HG03342 (cell line): ENCODE measurements around the gene FRMD4A.

Experiments
- ATAC-seq: cut with Tn5 transposase; IDR thresholded peaks from one replicate; pipeline ENCODE4 v1.9.1; 2021; ENCODE audit warnings: mild to moderate bottlenecking, moderate library complexity; ENCODE audit not compliant: unreplicated experiment

FRMD4A gene

GRCh38 chr10:14024329-14025202, 306.2 kb downstream of the FRMD4A start:
- no peak for ATAC-seq

- no peak for ATAC-seq
Observed at GRCh38 chr10:14023673-14024328, 306.9 kb downstream of the FRMD4A start.

GRCh38 chr10:14022954-14023672, 307.6 kb downstream of the FRMD4A start:
- no peak for ATAC-seq

- no peak for ATAC-seq
Observed at GRCh38 chr10:14022052-14022451, 308.7 kb downstream of the FRMD4A start.

DNA sequence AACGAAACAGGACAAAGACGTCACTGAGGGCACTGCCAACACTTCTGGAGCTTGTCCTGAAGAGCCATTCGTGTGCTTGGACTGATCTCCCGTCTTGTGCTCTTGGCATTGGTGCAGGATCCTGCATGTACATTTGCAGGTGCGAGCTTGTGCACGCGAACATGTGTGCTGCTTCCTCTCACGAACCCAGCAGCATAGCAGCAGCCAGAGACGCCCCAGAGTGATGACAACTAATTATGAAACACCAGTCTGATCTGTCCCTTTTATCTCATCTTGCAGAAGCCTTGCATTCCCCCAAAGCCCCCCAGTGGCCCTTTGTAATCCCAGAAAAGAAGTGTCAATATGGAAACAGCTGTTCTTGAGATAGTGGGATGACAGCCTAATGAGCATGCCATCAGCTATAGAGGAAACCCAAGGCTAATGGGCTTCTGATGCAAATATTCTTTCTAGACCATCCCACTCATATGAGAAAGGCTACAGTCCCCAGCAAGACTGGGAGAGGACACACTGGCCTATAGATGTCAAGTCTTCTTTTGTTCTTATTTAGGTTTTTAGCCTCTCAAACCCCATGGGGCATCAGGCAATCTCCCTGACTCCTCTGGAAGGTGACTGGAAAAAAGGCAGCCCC, 310.6 kb downstream of the FRMD4A start:
- no peak for ATAC-seq

- ATAC-seq, result no peak
Observed at GRCh38 chr10:14017467-14017866, 313.3 kb downstream of the FRMD4A start.

- ATAC-seq, result no peak
Observed at GRCh38 chr10:14016931-14017333, 313.8 kb downstream of the FRMD4A start.

DNA sequence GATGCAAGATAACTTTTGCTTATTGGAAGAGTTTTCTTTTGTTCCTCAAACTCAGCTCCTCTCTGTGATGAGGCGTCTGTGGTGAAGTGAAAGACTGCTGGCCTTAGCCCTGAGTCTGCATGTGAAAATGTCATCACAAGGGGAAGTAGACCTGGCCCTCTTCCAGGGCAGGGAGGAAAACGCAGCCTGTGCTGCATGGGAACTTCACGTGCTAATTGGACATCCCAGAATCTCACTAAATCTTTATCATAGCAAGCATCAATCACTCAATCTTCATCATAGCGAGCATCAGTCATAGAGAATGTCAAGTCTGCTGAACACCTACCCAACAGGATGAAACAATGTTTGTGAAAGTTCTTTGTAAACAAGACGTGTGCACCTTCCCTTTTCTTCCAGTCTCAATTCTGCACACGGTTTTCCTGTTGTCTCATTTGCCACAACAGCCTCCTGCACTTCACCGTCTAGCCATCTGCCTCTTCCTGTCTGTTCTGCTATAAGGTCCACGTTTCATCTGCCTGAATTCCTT, 314.6 kb downstream of the FRMD4A start:
- ATAC-seq, result no peak

DNA sequence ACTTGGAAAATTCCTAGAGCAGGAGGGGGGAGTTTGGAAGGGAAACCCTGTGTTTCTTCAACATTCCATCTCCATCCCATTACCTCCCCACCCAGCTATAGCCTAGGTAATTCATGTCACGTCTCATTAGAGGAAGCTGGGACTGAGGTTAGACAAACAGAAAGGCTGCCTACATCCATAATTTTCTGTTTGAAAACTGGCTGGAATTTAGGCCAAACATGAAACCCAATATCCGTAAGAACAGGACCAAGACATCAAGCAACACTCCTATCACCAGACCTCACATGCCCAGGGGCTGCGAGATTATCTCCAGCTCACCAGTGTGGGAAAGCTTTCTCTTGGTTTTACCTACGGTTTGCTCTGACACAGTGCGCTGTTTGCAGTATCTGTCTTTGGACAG, 316.3 kb downstream of the FRMD4A start:
- ATAC-seq, result no peak

DNA sequence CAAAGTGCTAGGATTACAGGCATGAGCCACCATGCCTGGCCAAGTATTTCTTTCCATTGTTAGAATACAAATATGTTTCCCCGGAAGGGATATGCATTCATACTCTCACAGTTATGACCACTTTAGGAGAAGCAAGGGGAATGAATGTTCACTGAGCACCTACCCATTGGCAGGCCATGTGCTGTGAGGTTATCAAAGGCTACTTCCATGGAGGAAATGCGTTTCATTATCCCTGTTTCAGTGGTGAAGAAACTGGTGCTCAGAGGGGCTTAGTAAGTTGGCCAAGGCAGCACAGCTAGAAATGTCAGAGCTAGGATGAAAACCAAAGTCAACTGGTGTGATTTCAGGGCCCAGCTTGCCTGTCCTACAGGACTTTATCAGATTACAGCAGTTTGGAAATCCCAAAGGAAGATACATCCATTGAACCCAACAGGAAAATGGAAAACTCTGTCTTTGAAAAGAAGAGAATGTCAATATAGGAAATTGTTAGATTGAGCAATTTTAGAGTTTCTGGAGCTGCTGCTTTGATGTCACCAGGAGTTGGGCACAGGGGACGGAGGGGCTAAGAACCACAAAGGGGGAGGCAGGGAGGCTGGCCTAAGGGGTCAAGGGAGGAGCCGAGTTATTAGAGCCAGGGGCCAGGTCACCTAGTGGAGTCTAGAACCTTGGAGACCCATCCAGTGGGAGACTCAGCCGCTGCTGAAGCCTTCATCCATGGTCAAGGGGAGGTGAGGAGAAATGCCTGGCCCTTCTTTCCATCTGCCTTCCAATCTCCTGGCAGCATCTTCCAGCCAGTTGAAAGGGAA, 319.8 kb downstream of the FRMD4A start:
- ATAC-seq, result no peak

GRCh38 chr10:14010101-14010558, 320.6 kb downstream of the FRMD4A start:
- no peak for ATAC-seq

- ATAC-seq, result no peak
Observed at GRCh38 chr10:14009371-14010100, 321.2 kb downstream of the FRMD4A start.

DNA sequence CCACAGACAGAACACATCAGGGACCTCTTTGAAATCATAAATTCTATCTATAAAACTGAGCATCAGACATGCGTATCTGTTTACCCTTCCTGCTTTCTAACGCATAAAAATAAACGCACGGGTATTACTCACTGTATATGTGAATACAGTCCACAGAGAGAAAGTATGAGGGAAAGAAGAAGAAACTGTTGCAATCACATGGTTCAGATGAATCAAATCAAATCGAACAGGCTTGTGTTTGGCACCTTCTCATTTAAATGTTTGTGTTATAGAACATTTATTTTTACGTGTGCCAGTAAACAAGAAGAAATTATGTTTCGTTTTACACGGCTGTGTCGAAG, 322.0 kb downstream of the FRMD4A start:
- ATAC-seq, result no peak

GRCh38 chr10:14004536-14004935, 326.2 kb downstream of the FRMD4A start:
- no peak for ATAC-seq

- ATAC-seq, result no peak
Observed at GRCh38 chr10:14003517-14004184, 327.1 kb downstream of the FRMD4A start.

DNA sequence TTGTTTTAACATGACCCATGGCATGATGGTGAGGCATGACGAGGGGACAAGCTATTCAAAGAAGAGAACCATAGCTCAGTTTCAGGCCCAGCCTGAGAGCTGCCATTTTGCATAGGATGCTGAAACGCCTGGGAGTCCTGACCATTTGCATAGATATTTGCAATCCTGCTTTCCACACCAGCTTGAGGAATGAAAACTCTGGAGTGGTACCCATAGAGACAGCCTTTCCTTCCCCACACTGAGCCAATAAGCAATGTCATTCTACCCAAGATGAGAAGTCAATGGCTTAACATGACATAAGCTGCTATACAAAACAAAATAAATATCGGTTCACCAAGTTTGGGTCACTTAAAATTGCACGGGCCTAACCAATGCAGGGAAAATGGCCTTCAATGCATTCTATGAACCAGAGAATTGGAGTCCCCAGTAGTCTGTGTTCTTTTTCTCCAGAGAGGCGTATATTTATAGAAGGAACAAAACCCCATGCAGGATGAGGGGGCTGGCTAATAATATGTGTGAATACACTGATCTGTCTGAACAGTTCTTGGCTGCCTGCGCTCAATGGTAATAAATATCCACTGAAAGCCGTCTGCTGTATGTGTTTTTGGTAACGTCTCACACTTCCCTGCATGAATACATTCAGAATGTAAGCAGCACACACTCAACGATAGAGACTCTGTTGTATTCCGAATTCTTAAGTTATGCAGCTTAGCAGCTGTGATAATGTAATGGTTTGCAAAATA, 329.3 kb downstream of the FRMD4A start:
- ATAC-seq, result no peak

- ATAC-seq, result no peak
Observed at GRCh38 chr10:13998163-13998835, 332.4 kb downstream of the FRMD4A start.

DNA sequence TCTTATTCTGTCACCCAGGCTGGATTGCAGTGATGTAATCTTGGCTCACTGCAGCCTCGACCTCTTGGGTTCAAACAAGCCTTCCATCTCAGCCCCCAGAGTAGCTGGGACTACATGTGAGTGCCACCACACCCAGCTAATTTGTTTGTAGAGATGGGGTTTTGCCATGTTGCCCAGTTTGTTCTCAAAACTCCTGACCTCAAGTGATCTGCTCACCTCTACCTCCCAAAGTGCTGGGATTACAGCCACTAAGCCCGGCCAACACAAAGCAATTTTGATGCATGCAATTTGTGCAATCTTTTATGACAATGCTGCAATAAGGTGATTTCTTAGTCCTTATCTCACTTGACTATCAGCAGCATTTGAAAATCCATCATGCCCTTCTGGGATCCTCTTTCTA, 333.1 kb downstream of the FRMD4A start:
- no peak for ATAC-seq
